ENCODE data around the gene PSMC2.
A peak's percentile ranks its signal among the peaks of the same experiment; 100 is the strongest.

Gene PSMC2

GRCh38 chr7:103347507-103348267, at the start of gene PSMC2:
Gene PSMC2 (plus strand): TSS chr7:103347643. CDS start chr7:103347712, 69 bp downstream.
- DNase-seq: peak; percentile 93 to 94

GRCh38 chr7:103297837-103298179, 49.6 kb upstream of the PSMC2 start:
- no peak for DNase-seq

- DNase-seq: no peak
Measured at GRCh38 chr7:103299660-103300059, 47.8 kb upstream of the PSMC2 start.

GRCh38 chr7:103301441-103301840, 46.0 kb upstream of the PSMC2 start:
- DNase-seq: no peak

GRCh38 chr7:103307503-103308231, 39.8 kb upstream of the PSMC2 start:
- no peak for DNase-seq

- no peak for DNase-seq
Measured at GRCh38 chr7:103314852-103315251, 32.6 kb upstream of the PSMC2 start.

GRCh38 chr7:103316380-103316941, 31.0 kb upstream of the PSMC2 start:
- DNase-seq: no peak

- no peak for DNase-seq
Measured at GRCh38 chr7:103317009-103317408, 30.4 kb upstream of the PSMC2 start.

- DNase-seq: no peak
Measured at GRCh38 chr7:103325744-103326143, 21.7 kb upstream of the PSMC2 start.

- DNase-seq: peak; percentile 64 to 77
Measured at GRCh38 chr7:103336761-103337160, 10.7 kb upstream of the PSMC2 start.

- no peak for DNase-seq
Measured at GRCh38 chr7:103338864-103339263, 8.6 kb upstream of the PSMC2 start.

- DNase-seq: no peak
Measured at GRCh38 chr7:103341466-103341865, 6.0 kb upstream of the PSMC2 start.

GRCh38 chr7:103343332-103343731, 4.1 kb upstream of the PSMC2 start:
- no peak for DNase-seq

GRCh38 chr7:103343758-103344452, 3.5 kb upstream of the PSMC2 start:
- DNase-seq: peak; percentile 32 to 71

- DNase-seq: peak; percentile 92 to 95
Measured at GRCh38 chr7:103344453-103345149, 2.8 kb upstream of the PSMC2 start, which contains the start of gene DNAJC2. Gene DNAJC2 (minus strand): TSS chr7:103344767. CDS start chr7:103344622, 145 bp downstream.

- DNase-seq: no peak
Measured at GRCh38 chr7:103346396-103346795, 1.0 kb upstream of the PSMC2 start.

- no peak for DNase-seq
Measured at GRCh38 chr7:103348452-103348851, 1.0 kb downstream of the PSMC2 start.

- no peak for DNase-seq
Measured at GRCh38 chr7:103348959-103349358, 1.5 kb downstream of the PSMC2 start.

GRCh38 chr7:103349805-103350204, 2.4 kb downstream of the PSMC2 start:
- peak in 1 of 2 experiments; percentile 11 for DNase-seq

GRCh38 chr7:103369432-103369831, 22.0 kb downstream of the PSMC2 start:
- DNase-seq: no peak

GRCh38 chr7:103373866-103374643, 26.6 kb downstream of the PSMC2 start:
- DNase-seq: no peak
